Hypothalamus (tissue), 51 donors: ENCODE measurements around the gene PGF.

Experiments
- DNase-seq, 51 donors: peaks; one replicate each; lab custom pipeline; 2025; lab: John Stamatoyannopoulos, UW

The PGF gene

DNA sequence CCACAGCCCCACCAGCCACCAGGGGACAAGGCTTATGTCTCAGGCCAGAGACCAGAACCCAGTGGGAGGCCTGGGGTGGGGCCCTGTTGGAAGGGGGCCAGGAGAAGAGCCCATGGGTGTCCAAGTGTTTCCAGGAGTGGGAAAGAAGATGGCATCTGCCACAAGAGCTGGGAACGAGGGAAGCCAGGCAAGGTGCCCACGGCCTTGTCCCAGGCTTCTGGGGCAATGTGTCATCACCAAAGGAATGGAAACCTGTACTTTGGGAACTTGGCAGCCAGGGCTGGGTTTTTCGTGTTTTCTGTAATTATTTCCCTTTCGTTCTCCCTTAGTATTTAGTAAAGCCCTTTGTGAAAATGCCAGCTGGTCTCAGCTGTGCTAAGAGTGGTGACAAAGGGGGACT is 5.3 kb upstream of the PGF start:
- peak in 4 of 51 donors; percentile 15 to 23 (median 20) for DNase-seq

DNA sequence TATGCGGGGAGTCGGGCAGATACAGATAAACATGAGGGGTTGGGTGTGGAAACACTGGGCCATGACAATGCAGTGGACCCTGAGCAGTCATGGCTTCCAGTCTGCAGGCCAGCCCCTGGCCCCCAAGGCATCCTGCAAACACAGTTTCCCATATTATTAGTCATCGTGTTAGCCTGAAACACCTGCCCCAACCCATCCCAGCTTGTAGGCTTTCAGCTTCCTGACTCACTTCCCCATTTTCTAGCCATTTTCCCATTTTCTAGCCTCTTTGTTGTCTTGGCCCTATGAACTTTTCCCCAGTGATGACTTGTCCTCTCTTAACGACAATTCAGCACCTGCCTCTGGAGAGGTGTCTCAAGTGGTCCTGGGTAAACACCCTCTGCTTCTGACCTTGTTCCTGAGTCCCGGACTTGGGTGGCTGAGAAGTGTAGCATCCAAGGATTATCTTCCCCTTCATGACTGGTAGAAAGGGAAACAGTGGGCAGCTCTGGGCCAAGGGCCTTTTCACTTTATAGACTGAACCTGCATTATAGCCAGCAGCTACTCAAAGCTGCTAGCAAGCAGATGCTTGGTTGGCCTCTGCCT is 4.3 kb upstream of the PGF start:
- DNase-seq = no peak

DNA sequence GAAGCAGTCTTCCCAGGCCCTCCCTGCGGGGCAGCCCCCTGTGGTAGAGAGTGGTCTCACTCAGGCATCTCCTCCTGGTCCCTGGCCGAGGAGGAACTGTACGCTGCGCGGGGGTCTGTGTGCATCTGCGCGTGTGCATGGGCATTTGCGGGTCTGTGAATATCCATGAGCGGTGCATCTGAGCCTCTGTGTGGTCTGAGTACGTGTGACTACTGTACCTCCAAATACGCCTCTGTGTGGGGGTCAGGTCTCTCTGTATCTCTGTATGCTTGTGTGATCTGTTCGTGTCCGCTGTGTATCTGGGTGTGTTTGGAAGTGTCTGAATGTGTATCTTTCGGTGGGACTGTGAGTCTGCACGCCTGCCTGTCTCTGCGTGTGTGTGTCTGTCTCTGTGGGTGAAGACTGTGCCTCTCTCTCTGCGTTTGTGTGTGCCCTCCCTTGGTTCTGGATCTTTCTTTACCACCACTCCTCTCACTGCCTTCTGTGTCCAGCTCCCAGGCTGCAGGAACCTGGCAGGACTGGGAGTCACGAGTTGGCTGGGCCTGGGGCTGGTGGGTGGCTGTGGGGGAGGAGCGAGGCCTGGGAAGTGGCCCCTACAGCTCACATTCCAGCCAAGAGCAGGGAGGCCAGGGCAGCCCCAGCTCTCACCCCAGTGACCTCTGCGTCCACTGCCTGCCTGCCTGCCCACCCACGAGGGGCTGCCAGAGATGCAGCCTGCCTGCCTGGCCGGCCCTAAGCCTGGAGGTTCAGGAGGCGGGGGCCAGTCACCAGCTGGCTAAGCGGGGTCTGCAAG is 1.1 kb upstream of the PGF start:
- peak in 12 of 51 donors; percentile 8 to 42 (median 20) for DNase-seq

DNA sequence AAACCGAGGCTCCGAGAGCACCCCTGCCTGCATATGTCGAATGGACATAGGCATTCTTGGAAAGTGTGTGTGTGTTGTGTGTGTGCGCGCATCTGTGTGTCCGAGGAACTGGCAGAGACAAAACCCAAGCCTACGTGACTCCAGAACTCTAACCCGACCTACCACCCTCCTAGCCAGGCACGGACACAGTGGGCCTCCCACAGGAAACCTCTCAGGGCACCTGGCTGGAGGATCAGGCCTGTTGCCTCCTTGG is 556 bp upstream of the PGF start:
- no peak for DNase-seq

DNA sequence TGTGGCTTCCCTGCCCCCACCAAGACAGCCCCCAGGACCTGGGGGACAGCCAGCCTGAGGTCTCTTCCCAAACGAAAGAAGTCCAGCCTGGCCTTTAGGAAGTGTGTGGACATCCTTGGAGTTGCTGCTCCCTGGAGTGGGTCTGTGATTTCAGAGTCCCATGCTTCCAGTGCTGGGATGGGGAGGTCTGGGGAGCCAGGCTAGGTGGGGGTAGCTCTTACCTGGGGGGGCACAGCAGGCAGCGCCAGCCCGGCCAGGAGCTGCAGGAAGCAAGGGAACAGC is 509 bp downstream of the PGF start:
- no peak for DNase-seq

DNA sequence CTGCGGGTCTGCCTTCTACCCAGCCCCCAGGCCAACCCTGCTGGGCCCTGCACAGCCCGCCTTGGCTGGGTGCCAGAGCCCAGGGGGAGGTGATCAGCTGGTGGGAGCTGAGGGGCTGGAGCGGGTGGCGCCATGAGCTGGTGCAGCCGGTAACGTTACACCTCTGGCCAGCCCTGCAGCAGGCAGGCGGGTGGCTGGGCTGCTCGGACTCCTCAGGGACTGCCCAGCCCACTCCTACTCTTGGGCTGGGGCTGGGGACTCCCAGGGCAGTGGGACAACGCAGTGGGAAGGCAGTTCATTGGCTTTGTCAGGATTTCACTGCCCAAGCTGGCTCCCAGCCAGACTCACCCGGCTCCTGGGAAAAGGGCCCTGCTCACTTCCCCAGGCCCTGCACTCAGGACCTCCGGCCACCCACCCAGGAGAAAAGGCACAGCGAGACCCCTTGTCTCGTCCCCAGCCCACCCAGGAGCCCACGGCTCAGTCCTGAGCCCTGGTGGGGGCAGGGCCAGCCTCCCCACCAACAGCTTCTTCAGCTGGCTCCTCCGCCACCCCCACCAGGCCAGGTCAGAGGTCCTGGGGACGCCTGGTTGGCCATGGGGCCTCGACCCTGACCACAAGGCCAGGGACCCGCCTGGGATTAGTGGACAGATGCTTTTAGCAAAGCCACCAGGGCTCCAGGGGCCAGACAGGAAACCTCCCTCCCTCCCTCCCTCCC is 1.0 kb downstream of the PGF start:
- DNase-seq = peak in 10 of 51 donors; percentile 12 to 58 (median 38)

DNA sequence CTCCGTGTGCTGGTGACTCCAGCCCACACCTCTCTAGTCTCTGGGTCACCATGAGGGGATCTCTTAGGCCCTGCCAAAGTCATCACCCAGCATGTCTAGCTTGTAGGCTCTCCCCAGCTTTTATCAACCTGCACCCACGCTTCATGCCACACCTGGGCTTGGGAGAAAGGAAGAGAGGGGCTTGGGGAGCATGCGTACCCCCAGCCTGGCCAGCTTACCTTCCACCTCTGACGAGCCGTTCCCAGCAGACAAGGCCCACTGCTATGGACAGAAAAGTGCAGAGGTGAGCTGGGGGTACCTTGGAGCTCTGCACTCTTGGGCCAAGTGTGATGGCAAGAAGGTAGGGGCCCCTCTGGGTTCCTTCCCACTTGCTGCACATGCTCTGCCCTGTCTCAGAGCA is 1.7 kb downstream of the PGF start:
- no peak for DNase-seq

DNA sequence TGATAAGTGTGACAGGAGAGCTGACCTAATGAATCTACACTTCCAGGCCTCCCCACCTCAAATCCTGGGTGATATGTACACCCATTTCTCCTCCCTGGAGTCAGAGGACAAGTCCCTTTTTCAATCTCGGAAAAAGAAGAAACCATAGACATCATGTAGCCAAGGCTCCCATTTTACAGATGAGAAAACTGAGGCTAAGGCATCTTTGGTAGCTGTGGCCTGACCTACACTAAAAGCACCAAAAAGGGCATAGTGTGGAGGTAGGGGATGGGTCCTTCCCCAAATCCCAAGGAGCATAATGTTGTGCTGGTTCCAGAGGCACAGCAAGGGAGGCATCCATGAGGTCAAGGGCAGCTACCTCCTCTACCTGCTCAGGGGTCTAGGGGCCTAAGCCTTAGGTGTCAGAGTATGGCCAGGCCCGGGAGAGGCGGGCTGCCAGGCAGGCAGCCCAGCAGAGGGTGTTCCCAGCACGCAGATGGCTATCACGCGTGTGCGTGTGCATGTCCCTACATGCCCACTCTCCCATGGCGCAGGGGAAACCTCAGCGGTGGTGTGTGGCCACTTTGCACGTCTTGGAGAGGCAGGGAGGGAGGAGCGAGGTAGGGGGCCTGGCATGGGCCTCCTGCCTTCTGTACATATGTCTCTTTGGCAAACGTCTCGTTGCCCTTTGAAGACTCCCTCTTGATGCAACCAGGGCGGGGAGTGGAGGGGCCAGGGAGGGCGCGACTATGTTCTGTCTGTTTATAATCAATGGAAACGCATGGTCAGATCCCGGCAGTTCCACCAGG is 2.5 kb downstream of the PGF start:
- DNase-seq = no peak

DNA sequence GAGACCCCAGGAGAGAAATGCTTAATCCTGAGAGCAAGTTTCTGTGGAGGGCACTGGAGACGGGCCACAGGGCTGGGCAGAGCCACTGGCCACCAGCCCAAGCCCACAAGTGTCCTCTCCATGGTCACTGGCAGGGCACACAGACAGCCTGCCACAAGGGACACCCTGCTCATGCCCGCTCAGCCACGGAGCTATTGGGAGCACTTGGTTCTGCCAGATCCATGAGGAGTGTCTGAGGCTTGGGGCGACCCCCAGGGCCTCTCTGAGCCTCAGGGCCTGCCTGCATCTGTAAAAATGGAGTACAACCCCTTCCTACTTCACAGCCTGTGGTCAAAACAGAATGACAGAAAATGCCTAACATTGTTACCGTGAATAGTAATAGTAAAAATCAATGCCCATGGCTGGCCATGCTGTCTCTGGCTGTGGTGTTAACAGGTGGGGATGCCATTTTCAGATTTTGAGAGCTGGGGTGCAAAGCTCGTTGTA is 3.2 kb downstream of the PGF start:
- DNase-seq = no peak

DNA sequence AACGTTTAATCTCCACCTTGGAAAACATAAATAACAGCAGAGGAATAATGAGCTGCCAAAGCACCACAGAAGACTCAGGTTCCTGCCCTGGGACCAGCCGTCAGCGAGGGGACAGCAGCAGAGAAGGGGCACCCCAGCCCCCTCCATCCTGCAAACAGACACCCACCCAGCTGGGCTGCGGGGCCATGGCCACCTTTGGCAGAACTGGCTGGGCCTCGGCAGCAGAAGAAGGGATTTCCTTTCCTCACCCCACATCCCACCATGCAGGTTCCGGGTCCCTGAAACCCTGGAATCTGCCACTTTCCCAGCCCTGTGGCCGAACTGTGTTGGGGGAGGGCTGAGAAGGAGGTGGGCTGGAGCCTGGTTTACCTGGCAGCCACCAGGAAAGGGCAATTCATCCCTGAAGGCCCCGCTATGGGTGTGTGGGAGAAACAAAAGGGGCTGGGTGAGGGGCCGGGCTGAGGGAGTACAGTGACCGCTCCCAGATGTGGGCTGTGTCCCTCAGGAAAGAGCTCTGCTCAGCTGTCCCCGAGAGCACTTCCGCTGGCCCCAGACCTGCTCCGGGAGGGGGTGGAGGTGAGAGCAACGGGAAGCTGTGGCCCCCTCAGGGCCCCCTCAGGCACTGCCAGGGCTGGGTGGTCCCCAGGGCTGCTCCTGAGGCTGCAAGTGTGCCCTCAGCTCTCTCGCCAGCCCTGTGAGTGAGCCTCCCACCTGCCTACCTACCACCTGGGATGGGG is 3.8 kb downstream of the PGF start:
- no peak for DNase-seq

DNA sequence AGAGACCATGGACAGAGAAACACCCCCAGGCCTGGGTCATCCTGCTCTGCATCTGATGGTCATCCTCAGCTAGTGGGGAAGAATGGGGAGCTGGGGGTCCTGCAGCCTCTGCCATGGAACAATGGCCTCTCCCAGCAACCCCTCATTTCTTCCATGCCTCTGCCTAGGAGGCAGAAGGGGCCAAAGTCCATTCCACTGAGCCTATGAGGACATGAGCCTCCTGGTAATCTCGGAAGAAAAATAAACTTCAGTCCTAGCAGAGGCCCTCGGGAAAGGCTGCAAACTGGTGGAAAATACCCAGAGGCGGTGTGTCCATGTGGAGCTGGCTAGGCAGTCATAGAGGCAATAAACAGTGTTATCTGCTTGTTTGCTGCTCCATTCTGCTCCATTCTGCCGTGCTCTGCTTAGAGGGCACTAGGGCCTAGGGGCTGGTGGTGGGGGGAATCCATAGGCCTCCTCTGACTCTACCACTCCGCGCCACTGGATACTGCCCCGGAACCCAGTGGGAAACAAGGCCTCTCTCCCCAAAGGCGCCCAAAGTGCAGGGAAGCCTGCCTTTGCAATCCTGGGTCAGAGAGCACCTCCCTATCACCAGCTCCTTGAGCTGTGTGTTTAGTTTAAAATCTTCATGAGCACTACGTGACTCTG is 4.5 kb downstream of the PGF start:
- no peak for DNase-seq

DNA sequence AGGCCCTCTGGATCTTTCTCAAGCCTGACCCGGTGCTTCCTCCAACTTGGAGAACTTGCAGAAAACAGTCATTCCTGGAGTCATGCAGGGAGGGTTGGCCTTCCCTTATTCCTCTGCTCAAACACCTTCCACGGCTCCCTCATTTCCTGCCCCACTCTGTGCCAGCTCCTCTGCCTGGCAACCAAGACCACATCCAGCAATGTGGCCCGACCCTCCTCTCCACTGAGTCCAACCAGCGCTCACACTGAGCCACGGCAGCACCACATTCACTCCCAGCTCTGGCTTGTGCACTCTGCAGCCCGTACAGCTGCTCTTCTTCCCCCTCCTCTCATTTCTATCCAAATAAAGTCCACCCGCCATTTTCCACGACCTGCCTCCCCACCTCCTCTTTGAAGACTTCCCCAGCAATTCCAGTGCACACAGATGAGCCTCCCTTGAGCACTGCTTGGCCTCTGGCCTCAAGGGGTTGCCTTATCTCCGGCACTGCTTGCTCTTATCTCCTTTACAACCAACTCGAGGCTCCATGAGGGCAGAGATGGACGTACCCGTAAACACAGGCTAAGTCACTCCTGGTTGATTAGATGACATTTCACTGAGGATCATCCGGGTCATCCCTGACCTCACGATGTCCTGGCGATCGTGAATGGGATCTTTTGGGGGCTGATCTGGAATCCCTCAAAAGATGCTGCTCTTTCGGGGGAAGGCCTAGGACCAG is 5.4 kb downstream of the PGF start:
- no peak for DNase-seq

DNA sequence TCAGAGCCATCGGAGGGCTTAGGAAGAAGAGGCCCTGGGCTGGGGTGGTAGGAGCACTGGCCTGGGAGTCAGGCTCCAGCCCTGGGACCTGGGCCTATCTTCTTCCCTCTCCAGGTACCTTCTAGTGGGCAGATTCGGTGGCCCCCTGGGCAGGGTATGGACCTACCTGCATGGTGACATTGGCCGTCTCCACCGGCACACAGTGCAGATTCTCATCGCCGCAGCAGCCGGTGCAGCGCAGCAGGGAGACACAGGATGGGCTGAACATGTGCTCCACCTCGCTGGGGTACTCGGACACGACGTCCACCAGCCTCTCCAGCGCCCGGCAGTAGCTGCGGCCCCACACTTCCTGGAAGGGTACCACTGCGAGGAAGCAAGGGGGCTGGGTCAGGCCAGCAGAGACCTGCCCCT is 6.2 kb downstream of the PGF start:
- no peak for DNase-seq

DNA sequence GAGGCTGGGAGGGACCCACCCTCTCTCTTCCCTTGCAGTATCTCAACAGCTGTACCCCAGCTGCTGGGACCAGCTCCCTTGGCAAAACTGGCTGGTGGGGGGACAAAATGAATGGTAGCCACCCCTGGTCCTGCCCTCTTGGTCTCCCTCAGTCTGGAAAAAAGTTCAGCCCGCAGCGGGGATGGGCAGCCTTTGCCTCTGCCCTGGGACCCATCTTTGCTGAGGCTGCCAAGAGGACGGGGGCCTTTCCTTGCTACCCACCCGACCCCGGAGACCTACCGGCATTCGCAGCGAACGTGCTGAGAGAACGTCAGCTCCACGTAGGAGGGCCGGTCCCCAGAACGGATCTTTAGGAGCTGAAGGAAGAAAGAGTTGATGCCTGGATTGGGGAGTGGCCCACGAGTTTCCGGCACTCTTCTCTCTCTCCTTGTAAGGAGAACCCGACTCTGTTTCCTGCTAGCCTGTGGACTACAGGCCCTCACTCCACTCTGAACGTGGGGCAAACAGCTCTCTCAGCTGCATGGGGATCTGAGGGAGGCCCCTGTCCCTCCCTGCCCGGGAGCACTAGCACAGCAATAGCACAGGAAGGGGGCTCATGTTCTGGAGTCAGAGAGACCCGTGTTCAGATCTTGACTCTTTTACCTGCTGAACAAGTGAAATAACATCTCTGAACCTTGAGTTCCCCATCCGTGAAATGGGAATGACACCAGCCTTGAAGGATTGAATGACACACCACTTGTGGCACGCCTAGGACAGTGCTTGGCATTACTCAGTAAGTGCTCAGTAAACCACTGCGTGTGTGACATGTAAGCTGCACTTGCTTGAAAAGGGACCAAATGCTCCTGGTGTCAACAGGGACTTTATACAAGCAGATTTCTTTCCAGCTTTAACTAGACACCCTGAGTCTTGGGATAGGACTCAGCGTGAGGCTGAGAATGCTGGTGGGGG is 6.9 kb downstream of the PGF start:
- no peak for DNase-seq

DNA sequence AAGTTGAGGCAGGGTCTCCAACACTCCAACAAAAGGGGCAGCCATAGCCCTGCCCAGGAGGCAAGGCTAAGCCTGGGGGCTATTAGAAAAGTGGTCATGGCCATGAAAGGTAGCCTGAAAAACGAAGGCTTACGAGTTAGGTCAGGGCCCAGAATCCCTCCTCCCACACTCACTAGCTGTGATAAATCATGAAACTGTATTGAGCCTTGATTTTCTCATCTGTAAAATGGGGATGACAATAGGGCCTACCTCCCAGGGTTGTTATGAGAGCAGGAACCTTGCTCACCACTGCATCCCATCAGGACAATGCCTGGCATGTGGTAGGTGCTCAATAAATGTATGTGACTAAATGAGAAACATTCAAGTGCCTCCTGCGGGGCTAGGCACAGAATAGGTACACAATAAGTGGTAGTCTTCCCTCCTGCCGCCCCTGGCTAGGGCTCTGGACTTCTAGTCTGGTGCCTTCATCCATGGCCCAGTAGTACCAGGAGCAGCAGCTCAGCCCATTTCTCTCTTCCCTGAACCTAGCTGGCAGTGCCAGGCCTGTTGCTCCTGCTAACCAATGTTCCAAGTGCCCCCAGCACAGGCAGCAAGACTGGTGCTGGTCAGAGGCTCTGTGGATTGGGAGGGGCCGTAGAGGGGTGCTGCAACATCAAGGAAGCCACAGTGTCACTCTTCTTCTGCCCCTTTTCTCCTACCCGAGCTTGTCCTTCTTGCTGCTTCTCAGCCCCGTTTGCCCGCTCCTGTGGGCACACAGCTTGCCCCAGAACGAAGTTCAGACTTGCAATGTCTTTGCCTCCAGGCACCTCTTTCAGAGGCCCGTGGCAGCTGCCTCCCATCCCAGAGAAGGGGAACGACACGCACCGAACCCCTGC is 7.8 kb downstream of the PGF start:
- DNase-seq = no peak

DNA sequence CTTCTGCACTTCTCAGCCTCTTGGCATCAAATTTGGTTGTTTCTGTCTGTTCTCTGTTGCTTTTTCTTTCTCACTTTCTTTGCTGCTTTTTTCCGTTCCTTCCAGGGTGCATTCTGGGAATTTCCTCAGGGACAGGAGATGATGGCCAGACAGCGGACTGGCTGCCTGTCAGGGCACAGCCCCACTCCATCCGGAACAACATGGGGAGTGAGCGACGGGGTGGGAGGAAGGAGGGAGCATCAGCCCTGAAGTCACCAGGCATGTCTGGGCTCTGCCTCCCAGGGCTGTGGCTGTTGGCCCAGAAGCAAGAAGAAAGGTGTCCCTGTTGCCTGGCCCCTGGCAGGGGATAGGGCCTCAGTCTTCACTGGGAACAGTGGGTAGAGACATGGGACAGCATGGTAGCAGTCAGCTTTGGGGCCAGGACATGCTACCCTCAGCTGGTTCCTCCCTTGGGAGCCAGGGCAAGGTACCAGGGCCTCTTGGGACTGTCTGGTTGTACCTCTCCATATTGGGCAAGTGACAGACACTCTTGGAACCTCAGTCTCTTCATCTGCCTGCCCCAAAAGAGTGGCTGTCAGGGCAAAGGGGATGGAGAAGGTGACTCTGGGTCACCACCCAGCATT is 8.6 kb downstream of the PGF start:
- peak in 3 of 51 donors; percentile 5 to 55 (median 29) for DNase-seq
